HG02759 (cell line): Measurements from ENCODE around the gene PARD6B.

Source experiments
- ATAC-seq: cut with Tn5 transposase; IDR thresholded peaks from one replicate; pipeline ENCODE4 v1.9.1; 2021; ENCODE audit warnings: mild to moderate bottlenecking, moderate library complexity; ENCODE audit not compliant: unreplicated experiment

PARD6B gene

GRCh38 chr20:50722424-50723155 is 8.8 kb upstream of the PARD6B start:
- no peak for ATAC-seq

DNA sequence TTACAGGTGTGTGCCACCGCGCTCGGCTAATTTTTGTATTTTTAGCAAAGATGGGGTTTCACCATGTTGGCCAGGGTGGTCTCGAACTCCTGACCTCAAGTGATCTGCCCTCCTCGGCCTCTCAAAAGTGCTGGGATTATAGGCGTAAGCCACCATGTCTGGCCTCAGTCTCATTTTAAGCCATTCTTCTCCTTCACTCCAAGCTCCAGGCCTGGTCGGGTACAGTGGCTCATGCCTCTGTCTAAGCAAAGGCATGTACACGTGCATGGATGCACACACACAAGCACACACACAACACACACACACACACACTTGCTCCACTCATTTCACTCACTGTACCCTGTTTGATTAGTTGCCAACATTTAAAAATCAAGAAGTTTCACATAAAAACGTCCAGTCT is 7.7 kb upstream of the PARD6B start:
- no peak for ATAC-seq

GRCh38 chr20:50724112-50724725 is 7.2 kb upstream of the PARD6B start:
- ATAC-seq = no peak

DNA sequence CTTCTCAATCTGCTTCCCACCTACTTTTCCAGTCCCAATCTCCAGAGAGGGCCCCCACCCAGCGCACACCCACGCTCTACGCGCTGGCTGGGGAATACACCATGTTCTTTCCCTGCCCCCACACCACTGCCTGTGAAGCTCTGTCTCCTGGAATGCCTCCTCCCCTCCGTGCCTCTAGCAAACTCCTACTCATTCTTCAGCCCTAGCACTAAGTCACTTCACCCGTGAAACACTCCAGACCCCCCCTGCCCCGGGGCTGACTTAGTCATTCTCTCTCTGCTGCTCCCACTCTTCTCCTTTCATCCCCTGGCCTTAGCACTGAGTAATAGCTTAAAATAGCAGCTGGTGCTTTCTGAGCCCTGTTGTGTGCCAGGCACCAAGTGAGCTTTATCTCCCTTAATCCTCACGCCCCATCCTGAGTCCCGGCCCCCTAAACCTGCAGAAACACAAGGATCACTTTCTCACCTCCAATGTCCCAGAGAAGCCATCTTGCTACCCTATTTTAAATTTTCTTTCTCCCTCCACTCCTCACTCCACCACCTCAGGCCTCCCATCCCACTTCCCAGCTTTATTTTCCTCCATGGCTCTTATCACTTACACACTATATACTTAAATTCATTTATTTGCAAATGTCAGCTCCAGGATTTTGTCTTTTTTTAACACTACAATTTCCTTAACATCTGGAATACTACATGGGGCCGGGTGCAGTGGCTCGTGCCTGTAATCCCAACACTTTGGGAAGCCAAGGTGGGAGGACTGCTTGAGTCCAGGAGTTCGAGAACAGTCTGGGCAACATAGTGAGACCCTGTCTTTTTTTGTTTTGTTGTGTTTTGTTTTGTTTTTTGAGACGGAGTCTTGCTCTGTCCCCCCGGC is 6.3 kb upstream of the PARD6B start:
- no peak for ATAC-seq

GRCh38 chr20:50725724-50726005 is 5.7 kb upstream of the PARD6B start:
- no peak for ATAC-seq

GRCh38 chr20:50726955-50727791 is 4.2 kb upstream of the PARD6B start:
- ATAC-seq = no peak

DNA sequence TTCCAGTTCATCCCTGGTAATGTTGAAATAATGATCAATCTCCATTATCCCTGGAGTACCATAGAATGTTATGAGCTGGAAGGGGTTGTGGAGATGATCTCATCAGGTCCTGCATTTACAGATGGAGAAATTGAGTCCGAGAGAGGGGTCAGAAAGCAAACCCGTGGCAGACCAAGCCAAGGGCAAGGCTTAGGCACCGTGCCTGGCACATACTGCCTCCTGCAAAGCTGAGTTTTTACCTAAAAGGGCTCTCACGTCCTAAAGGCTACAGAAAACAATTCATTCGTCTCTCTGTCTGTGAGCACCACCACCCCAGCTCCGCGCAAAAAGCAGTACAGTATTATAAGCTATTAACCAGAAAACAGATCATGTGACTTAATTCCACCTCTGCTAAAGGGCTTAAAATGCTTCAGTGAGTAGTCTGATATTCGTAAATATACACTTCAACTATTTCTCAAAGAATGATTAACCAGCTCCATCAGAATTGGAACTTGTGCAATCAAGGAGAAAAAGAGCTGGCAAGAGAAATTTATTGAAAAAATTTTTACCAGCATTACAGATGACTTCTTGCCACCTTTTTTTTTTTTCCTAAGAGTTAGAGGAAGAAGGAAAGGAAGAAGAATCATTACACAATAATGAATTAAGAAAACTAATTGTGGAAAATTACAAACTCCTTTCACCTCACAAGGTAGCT is 3.4 kb upstream of the PARD6B start:
- no peak for ATAC-seq

DNA sequence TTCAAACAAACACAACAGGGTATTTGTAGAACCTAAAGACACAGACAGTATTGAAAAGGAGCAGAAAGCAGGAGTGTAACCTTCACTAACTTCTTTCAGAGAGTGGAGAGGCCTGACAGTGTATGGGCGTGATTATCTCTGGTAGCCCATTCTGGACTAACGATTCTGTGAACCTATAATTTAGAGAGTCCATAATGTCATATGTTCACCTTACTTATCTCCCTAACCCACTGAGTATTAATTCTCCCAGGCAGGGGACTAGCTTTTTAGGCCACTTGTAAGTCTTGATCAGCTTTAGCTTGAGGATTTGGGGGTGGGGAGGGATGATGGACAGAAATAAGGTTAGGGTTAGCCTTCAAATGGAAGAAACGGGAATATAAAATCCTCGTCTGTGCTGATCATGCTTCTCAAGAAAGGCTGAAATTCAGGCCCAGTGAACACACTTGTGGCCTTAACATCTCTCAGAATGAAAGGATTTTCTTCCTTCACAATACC is 2.8 kb upstream of the PARD6B start:
- no peak for ATAC-seq

- no peak for ATAC-seq
Measured at GRCh38 chr20:50728981-50729874, 2.2 kb upstream of the PARD6B start.

DNA sequence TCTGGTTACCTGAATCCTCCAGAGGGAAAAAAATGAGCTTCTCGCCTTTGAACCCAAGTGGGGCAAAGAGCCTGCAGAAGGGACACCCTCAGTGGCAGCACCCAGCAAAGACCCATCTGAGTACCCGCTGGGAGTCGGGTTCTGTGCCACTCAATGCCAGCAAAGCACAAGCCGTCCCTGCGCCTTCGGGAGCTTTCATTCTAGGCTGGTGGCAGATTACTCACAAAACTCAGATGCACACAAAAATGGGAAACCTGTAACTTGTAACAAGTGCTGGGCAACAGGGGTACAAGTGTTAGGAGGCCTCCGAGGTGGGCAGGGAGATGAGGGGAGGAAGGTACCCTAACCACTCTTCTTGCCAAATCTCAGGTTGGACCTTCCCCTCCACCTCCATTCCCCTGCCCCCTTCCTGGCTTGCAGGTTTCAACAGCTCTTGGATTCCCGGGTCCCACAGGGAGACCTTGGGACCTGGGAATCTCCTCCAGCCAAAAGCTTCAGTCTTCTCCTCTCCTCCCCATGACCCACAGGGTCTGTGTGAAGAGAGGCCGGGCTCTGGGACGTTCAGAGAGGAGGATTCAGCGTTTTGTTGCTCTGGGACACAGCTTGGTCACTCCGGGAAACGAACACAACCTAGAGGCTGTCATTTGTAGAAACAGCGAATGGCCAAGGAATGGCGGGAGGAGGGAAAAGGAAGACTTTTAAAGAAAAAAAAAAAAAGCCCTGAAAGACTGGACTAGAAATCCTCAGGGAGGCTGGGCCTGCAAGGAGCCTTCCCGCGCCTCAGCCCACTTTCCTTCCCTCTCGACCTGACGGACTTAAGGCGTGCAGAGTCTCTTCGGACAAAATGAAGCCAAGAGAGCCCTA is 1.2 kb upstream of the PARD6B start:
- ATAC-seq = no peak

DNA sequence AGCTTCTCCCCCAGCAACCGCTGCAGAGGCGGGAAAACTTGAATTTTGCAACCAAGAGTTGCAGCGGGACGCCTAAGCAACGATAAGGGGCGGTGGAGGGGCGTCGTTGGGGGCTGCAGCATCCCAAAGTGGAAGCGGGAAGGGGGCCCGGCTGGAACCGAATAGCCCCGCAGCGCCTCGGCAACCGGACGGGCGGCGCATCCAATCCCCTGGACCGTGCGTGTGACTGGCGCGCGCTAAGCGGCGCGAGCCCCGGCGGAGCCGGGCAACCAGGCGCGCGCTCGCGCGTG is 670 bp upstream of the PARD6B start:
- no peak for ATAC-seq

DNA sequence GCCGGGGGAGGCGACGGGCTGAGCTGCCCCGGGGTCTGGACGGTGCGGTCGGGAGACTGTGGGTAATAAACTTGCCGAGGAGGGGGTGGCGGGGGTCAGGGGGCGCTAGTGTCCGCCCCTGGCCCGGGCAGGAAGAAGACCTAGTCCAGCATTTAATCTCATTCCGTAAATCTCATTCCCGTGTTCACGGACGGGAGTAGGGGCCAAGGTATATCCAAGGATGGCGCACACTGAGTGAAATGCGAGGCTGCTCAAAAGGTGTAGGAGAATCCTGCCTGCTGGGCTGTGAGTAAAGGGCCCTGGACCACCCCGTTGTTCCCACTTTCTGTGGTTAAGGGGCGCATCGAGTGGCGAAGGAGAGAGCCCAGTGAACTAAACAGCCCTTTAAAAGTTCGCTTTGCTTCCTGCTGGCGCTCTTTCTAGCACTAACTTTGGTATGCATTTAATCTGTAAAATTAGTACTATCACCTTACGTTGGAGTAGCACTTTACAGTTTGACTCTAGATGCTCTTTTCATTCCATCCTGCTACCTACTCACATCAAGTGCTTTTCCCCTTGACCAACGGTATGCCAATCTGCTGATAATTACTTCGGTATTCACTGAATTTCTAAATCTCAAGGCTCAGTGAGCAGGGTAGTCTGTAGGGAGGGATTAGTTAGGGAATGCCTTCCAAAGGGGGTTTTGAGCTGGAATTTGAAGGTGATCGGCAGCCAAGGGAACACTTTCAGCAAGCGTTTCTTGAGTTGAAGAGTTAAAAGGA is 730 bp downstream of the PARD6B start:
- ATAC-seq = no peak

DNA sequence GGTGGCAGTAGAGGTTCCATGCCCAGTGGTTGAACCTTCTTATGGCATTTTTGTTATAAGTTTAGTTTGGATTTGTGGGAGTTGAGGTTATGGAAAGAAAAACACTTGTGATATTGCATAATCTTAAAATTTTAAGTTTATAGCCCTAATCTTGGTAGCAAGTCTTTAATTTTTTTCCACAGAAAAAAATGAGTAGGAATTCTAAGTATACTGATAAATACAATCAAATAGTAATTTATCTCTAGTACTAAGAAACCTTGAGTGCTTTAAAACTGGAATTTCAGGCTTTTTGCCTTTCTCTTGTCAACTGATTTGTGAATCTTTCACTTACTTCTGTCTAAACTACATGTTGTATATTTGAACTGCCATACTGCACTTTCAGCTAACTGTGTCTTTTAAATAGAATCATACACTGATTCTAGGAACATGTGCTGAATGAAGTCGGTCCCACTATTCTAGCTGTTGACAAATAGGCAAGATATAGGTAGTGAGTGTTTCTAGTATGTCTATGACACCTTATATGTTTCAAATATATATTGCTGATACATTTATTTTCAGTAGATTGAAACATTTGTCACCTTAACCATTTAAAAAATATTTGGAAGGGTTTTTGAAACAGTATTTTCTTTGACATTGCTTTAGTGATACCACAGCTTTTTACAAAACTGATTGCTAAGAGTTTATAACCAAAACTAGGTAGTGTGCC is 2.4 kb downstream of the PARD6B start:
- no peak for ATAC-seq

DNA sequence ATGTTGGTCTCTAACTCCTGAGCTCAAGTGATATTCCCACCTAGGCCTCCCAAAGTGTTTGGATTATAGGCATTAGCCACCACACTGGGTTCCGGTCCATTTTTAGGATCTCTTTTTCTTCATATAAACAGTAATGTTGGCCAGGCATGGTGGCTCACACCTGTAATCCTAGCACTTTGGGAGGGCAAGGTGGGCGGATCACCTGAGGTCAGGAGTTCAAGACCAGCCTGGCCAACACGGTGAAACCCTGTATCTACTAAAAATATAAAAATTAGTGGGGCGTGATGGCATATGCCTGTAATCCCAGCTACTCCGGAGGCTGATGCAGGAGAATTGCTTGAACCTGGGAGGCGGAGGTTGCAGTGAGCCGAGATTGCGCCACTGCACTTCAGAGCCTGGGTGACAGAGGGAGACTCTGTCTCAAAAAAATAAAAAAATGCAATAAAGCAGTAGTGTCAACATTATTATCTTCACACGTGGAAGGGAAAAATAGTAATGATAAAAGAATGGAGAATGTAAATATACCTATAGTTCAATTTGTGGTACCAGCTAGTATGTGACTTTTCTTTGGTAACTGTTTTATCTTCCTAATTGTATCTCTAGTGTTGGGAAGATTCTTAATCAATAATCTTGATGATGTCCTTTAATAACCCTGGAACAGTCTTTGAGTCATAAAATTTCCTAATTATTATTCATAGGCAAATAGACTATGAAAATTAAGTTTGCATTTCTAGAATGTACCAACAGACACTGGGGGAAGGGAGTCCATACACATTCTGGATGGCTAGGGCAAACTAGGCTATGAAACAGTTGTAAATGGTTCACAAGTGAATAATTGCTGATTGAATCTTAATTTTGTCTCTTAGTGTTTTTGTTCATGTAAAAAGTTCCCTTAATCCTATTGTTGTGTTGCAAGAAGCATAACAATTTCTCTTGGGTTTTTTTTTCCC is 3.6 kb downstream of the PARD6B start:
- no peak for ATAC-seq

- no peak for ATAC-seq
Measured at GRCh38 chr20:50735813-50736212, 4.4 kb downstream of the PARD6B start.

GRCh38 chr20:50737352-50737751 is 6.0 kb downstream of the PARD6B start:
- no peak for ATAC-seq
